Measurements from ENCODE around the gene CSRP1. TPM values are rescaled to one million over a fixed set of nuclear protein-coding genes. Genes with fewer than 3 reads are reported as not detected.

The CSRP1 gene
- total and polyA plus RNA-seq, 7 donors: 14.7 to 27.7 (median 23.2) TPM

DNA sequence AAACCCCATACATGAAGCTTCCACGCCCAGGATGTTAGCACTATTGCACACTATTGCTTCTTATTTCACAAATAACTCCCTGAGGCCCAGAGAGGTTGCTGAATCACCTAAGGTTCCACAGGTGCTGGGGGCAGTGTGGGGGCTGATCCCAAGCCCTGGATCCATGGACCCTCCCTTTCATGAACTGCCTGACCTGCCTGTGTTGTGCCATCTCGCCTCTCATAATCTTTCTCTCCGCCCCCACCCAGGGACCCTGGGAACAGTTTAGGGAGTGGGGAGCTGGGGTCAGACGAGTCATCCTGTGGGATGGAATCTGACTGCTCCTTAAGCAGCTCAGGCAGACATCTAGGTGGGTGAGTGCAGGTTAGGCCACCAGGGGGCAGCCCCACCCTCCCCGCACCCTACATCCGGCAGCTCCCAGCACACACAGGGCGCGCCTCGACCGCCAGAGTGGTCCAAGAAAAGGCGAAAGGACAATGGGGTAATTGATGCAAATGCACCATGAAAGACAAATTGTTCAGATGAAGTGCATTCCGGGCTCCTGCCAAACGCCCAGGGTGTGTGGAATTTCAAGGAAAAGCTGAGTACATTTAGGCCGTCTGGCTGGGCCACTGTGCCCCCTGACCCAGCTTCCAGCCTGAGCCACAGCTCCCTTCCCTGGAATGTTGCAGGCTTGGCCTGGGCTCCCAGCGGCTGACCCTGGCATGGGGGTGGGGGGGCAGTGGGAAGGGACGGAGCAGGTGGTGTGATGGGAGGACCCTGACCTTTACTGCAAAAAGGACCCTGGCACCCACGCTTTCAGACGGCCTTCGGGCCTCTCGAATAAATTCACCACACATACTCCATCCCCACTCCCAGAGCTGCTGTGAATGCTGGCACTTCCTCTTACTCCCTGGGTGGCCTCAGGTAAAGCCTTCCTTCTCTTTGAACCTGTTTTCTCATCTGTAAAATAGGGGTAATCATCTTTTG lies 58.7 kb downstream of the CSRP1 start:
- 19 to 37% (median 24%) methylated on average over 19 to 20 of the region's 20 CpGs for WGBS, 3 donors
- Histone ChIP-seq H3K36me3 (ENCODE audit: insufficient read depth in 1 of 2, low read depth in 1 of 2) (no peaks in the 10 kb centered on the region), H3K4me3 (no peak overlapping the region), H3K4me1 (peaks cover 21% of the 10 kb centered on the region), H3K27ac (peak overlapping the region; percentile 46), H3K27me3 (ENCODE audit: insufficient read depth in 3 of 3, low read length in 2 of 3) (no peaks in the 10 kb centered on the region), H3K9me3 (no peaks in the 10 kb centered on the region)
- ATAC-seq (peak; percentile 93 to 98 (median 96)), DNase-seq (peak; percentile 82 to 90)
- intact Hi-C loops (cut with DNase I): loop anchor here (2.0 to 5.0 kb wide), 3 partner anchors 33 to 65 kb away; no protein-coding TSS in a partner anchor
- TF ChIP-seq, protein P1, sequence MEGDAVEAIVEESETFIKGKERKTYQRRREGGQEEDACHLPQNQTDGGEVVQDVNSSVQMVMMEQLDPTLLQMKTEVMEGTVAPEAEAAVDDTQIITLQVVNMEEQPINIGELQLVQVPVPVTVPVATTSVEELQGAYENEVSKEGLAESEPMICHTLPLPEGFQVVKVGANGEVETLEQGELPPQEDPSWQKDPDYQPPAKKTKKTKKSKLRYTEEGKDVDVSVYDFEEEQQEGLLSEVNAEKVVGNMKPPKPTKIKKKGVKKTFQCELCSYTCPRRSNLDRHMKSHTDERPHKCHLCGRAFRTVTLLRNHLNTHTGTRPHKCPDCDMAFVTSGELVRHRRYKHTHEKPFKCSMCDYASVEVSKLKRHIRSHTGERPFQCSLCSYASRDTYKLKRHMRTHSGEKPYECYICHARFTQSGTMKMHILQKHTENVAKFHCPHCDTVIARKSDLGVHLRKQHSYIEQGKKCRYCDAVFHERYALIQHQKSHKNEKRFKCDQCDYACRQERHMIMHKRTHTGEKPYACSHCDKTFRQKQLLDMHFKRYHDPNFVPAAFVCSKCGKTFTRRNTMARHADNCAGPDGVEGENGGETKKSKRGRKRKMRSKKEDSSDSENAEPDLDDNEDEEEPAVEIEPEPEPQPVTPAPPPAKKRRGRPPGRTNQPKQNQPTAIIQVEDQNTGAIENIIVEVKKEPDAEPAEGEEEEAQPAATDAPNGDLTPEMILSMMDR (IDR thresholded peaks at IDR 0.05): peak; percentile 88

DNA sequence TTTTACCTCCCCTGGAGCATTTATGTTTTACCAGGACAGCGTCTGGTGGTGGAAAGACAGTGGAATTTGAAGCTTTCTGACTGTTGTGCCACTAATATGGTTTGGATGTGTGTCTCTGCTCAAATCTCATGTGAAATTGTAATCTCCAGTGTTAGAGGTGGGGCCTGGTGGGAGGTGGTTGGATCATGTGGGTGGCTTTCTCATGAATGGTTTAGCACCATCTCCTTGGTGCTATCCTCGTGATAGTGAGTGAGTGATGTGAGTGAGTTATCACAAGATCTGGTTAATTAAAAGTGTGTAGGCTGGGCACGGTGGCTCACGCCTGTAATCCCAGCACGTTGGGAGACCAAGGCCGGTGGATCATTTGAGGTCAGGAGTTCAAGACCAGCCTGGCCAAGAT lies 61.6 kb downstream of the CSRP1 start:
- 93 to 98% (median 93%) methylated on average over 6 of the region's 6 CpGs for WGBS, 3 donors
- DNase-seq: no peak
- intact Hi-C loops (cut with DNase I): loop anchor here in 1 of 2 donors (5.0 kb wide), 1 partner anchor 37 kb away; no protein-coding TSS in a partner anchor

DNA sequence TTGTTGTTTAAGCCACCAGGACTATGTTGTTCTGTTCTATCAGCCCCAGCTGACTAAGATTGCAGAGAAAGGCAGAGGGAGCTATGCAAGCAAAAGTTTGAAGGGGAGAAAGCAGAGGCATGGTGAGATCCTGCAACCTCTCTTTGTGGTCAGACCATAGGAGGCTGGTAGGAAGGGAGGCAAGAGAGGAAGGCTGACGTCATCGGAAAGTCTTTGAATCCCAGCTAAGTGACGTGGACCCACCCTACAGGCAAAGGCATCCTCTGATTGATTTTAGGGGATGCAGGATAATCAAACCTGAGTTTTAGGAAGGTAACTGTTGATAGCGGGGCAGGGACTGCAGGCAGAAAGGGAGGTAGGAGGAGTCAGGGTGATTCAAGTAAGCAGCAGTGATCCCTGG lies 62.1 kb downstream of the CSRP1 start:
- WGBS, 3 donors: 85 to 92% (median 92%) methylated on average over 4 of the region's 4 CpGs
- Histone ChIP-seq H3K27me3 (ENCODE audit: insufficient read depth in 3 of 3, low read length in 2 of 3) (no peaks in the 10 kb centered on the region), H3K4me1 (peaks cover 12% of the 10 kb centered on the region), H3K27ac (no peak overlapping the region), H3K9me3 (no peaks in the 10 kb centered on the region), H3K4me3 (no peak overlapping the region), H3K36me3 (ENCODE audit: insufficient read depth in 1 of 2, low read depth in 1 of 2) (no peaks in the 10 kb centered on the region)
- TF ChIP-seq, protein P1 (IDR thresholded peaks at IDR 0.05): no peak
- ATAC-seq (no peak), DNase-seq (no peak)
- intact Hi-C loops (cut with DNase I): loop anchor here in 1 of 2 donors (5.0 kb wide), 1 partner anchor 38 kb away; no protein-coding TSS in a partner anchor

More for the DNA sequence above, 61.6 kb downstream of the CSRP1 start:
- Histone ChIP-seq H3K9me3 (no peaks in the 10 kb centered on the region), H3K36me3 (ENCODE audit: insufficient read depth in 1 of 2, low read depth in 1 of 2) (no peaks in the 10 kb centered on the region), H3K4me3 (no peak overlapping the region), H3K27me3 (ENCODE audit: insufficient read depth in 3 of 3, low read length in 2 of 3) (no peaks in the 10 kb centered on the region), H3K27ac (no peak overlapping the region), H3K4me1 (peaks cover 13% of the 10 kb centered on the region)
- TF ChIP-seq, protein P1 (IDR thresholded peaks at IDR 0.05): no peak
- ATAC-seq: no peak

DNA sequence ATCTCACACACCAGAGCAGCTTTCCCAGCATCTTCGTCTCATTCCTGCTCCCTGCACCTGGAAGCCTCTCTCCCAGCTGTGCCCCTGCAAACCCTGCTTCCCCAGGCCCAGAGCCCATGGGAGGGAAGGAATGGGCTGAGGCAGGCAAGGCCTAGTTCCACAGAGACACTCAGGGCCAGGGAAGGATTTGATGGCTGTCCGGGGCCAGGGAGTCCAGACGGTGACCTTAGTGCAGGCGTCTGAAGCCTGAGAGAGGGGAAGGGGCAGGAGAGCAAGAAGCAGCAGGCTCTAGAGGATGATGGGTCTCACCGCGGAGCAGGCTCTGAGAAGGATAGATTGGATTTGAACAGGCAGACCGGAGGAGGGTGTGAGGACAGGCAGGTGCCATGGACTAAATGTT lies 63.2 kb downstream of the CSRP1 start:
- intact Hi-C loops (cut with DNase I): no loop called here
- no peaks in the 10 kb centered on the region for H3K9me3 ChIP-seq
- H3K27ac ChIP-seq: no peak overlapping the region
- H3K4me3 ChIP-seq: no peak overlapping the region
- 88 to 93% (median 93%) methylated on average over 7 of the region's 7 CpGs for WGBS, 3 donors
- TF ChIP-seq, protein P1 (IDR thresholded peaks at IDR 0.05): no peak
- no peaks in the 10 kb centered on the region for H3K27me3 ChIP-seq (ENCODE audit: insufficient read depth in 3 of 3, low read length in 2 of 3)
- no peaks in the 10 kb centered on the region for H3K36me3 ChIP-seq (ENCODE audit: insufficient read depth in 1 of 2, low read depth in 1 of 2)
- no peak for ATAC-seq
- H3K4me1 ChIP-seq: peaks cover 8% of the 10 kb centered on the region
- DNase-seq: no peak

All from psoas muscle (tissue), 8 donors.